GM11168 (cell line): ENCODE data around the gene ZNF407.

Source experiments
- in situ Hi-C: fragments of 300-500 bp; cut with MboI; formaldehyde crosslinking; loops from one replicate; pipeline ENCODE4 v1.12.0; 2022; ENCODE audit warnings: low sequenced_read_pairs; ENCODE audit not compliant: unreplicated experiment

The ZNF407 gene

DNA sequence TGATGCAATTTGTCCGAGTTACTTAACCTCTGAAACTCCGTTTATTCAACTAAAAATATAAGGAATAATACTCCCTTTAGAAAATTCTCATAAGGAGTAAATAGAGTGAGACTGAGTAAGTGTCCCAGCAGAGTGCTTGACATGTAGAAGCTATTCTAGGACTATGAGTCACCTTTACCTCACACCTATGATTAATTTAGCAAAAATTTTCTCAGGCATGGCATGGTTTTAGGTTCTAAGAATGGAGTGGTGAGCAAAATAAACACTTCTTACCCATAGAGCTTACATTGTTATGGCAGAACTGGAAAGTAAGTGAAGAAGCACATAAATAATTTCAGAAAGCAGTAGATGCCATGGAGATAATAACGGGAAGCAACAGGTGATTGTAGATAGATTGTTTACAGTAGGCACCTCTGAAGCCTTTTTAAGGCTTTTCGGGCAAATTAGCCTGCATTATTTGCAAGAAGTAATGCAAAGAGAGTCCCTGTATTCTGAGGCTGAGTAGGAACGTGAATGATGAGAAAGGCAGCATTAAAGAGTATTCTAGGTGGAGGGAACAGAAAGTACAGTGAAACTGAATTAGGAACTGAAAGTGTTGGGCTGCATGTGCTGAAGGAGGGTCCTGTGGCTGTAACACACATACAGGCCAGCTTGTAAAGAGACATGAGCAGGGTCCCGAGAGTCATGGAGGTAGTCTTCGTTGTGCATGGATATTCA lies 209.2 kb downstream of the ZNF407 start:
- in situ Hi-C loops, result no loop called here

GRCh38 chr18:74817576-74817975 lies 219.9 kb downstream of the ZNF407 start:
- in situ Hi-C loops, result no loop called here

DNA sequence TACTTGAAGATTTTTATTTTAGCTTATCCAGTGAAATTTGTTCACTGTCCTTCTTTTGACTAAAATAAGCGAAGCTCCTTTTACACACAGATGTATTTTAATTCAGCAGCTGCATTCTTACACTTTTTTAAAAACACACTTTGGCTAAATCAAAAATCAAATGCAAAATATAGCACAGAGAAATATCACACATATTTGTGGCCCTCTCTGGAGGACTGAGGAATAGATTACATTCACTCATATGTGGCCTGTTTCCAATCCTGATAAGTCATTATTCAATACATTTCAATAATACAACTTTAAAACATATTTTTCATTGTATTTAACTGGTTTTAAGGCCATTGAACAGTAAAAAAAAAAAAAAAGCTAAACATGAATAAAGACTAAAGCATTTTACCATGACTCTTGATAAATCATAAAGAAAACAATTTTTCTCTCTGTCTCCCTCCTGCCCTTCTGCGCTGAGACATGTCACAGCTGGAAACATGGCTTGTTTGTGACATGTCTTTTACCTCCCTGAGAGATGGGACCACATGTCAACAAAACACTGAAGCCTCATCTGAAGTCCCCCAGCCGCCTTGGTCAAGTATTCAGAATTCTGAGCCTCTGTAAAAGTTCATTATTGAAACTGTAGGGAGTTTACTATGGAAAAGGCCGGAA lies 221.0 kb downstream of the ZNF407 start:
- in situ Hi-C loops, result no loop called here

DNA sequence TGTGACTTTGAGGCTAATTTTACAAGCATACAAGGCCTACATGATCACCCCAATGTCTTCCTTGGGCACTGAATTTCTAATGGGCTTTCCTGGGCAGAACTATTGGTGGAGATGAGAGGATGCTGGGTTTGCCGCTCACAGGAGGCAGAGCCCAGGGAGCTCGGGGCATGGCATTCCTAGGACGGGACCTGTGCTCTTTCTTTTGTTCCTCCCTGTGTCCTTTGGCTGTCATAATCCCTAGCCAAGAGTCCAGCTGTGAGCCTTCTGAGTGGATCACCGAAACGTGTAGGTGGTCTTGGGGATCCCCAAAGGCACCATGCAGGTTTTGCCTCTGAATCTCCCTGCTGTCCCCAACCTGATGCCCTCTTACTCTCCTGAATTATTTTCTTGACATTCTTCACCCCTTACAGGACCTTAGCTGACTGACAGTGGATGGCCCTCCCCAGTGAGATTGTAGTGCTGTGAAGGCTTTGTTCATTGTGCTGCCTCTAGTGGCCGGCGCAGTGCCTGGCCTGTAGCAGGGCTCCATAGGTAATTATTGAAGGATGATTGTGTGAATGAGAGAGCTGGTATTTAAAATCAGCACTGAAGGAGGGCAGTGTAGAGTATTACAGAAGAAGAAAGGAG lies 221.9 kb downstream of the ZNF407 start:
- in situ Hi-C loops, result no loop called here

- in situ Hi-C loops, result no loop called here
Measured at GRCh38 chr18:74820160-74820780, 222.6 kb downstream of the ZNF407 start.

DNA sequence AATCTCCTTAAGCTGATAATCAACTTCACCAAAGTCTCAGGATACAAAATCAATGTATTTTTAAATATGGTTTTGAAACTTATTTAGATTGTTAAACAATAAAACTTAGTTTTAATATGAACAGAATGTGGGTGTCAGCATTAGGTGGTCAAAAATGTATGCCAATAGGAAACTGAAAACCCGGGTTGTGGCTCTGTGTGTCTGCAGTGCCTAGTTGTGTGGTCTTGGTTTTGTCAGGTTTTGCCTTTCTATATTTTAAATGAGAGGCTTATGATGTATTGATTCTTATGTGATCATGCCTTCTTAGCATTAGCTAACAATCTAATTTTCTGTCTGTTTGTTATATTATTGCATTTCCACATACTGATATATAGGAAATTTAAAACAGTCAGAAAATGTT lies 227.8 kb downstream of the ZNF407 start:
- in situ Hi-C loops, result no loop called here

DNA sequence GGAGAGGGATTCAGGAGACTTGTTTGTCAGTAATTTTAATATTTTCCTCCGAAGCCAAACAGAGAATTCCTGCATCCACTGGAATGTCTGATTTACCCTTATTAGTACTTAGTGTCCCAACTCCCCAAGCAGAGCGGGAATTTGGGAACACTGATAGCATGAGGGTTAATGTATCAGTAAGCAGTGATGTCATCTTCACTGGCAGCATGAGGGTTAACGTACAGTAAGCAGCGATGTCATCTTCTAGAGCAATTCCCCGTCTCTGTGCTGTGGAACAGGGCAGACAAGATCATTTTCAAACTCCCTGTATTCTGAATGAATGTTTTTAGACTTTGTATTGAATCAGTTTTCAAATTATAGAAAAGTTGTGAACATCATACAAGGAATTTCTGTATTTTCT lies 228.9 kb downstream of the ZNF407 start:
- in situ Hi-C loops, result no loop called here

GRCh38 chr18:74828200-74828599 lies 230.5 kb downstream of the ZNF407 start:
- in situ Hi-C loops, result no loop called here

DNA sequence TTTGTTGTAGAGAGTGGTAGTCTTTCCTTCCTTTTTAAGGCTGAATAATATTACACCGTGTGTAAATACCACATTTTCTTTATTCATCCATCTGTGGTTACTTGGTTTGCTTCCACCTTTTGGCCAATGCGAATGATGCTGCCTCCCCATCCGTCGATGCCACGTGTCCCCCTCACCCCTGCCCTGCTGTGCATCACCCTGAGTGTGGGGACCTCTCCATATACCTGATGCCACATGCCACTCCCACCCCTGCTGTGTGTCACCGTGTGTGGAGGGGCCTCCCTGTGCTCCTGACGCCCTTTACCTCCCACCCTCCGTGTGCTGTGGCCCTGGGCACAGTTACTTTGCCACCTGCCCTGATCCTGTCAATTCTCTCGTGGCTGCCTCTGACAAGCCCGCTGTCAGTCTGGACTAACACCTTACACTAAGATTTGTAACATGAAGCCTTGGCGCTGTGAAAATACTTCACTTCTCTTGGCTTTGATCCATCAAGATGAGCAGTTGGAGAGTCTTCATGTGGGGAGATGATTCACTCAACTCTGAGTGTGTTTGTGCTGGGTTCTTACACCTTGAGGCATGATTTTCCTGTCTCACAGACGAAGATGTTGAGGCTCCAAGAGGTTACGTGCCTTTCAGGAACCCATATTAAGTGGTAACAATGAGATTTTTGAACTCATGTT lies 234.0 kb downstream of the ZNF407 start:
- in situ Hi-C loops, result no loop called here

- in situ Hi-C loops, result no loop called here
Measured at GRCh38 chr18:74832381-74832780, 234.7 kb downstream of the ZNF407 start.

DNA sequence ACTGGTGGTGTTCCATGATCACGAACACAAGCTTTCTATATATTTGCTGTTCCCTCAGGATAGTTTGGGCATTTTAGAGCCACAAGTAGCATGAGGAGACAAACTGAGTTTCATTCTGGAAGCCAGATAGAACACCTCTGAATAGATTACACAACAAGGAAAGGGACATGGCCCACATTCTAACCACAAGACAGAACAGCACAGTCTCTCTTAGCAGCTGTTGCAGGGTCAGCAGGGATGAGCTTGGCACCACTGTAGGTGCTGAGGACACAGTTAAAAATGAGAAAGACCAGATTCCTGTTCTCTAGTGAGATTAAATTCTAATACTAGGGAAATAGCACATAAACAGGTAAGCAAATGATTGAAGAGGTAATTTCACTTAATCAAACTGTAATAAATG lies 235.3 kb downstream of the ZNF407 start:
- in situ Hi-C loops, result no loop called here

DNA sequence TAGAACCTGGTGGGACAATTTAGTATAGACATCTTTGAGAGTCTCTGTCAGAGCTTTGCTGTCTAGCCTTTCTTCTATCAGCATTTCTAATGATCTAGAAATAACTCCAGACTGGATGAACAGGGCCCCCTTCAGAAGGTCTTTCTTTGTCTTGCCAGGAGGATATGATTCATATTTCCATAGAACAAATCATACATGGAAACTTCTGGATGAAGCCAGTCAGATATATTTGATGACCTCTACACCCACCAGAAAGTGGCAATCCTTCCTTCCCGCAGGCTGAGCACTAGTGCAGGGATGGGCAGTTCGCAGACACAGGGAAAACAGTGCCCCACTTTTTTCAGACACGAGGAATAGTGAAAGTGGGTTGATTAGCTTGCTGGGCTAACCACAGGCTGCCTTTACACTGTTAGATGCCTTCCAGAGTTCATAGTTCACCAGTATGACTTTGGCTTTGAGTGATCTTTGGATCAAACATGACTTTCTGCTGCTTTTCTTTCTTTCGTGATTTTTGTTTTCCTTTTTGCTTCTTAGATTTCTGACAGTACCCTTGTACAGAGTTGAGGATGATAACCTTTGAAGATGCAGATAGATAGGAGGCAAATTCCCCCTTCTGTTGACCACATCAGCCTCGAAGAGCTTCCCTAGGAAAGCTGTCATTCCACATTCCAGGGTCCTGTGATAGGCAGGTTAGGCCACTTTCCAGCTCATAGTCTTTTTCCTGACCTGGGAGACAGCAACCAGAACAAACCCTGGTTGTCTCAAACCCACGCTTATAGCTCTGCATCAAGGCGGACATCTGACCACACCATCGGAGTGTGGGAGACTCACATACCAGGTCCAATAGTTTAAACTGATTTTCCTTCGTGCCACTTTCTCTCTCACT lies 237.0 kb downstream of the ZNF407 start:
- in situ Hi-C loops, result no loop called here

- in situ Hi-C loops, result no loop called here
Measured at GRCh38 chr18:74836296-74837139, 238.8 kb downstream of the ZNF407 start.

DNA sequence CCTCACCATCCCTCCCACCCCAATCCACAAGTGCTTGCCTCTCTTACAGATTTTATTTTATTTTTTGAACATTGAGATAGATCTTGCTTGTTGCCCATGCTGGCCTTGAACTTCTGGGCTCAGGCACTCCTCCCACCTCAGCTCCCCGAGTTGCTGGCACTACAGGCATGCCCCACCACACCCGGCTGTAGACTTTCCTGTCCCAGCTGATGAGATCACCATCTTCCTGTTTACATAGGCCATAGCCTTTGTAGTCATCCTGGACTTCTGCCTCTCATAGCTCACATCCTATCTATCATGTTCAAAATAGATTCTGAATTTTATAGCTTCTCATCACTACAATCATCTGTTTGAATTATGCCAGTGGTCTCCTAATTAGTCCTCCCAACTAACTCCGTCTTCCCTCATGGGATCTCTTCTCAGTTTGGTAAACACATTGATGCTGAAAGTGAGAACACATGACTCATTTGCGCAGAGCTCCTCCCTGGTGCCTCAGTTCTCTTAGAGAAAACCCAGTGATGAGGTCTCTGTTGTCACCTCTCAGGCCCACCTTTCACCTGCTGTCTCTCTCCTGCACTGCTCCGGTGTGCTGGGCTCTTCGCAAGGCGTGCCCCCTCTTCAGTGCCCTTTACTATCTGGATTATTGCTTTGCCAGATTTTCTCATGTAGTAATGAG lies 243.0 kb downstream of the ZNF407 start:
- in situ Hi-C loops, result no loop called here

DNA sequence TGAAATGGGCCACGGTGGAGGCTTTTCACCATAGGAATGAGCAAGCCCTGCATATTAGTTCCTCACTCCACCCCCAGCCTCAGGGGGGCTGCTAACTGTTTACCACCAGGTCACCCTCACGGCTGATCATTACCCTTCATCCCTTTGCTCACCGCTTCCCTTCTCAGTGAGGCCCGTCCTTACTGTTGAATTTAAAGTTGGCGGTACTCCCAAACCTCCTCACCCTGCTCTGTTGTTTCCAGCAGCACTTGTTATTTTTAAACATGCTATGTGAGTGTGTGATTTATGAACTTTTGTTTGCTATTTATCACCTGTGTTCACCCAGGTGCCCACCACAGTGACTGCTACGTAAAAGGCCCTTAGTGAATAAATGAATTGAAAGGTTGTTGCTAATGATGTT lies 243.6 kb downstream of the ZNF407 start:
- in situ Hi-C loops, result no loop called here

GRCh38 chr18:74849301-74849700 lies 251.6 kb downstream of the ZNF407 start:
- in situ Hi-C loops, result no loop called here

GRCh38 chr18:74856434-74856833 lies 258.8 kb downstream of the ZNF407 start:
- in situ Hi-C loops, result no loop called here

- in situ Hi-C loops, result no loop called here
Measured at GRCh38 chr18:74856928-74857327, 259.3 kb downstream of the ZNF407 start.
